ENCODE results near the gene MVK.
A peak's percentile ranks its signal among the peaks of the same experiment; 100 is the strongest.

MVK gene

DNA sequence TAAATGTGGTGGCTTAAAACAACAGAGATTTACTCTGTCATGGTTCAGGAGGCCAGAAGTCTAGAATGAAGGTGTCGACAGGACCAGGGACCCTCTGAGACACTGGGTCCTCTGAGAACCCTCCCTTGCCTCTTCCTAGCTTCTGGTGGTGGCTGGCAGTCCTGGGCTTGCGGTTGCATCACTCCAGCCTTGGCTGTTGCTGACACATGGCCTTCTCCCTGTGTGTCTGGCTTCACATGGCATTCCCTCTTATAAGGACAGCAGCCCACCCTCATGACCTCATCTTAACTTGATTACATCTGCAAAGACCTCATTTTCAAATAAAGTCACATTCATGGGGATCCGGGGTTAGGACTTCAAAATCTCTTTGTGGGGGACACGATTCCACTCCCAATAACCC, 36.9 kb downstream of the MVK start:
- no peak for DNase-seq

- DNase-seq, result no peak
Observed at GRCh38 chr12:109611223-109611622, 37.6 kb downstream of the MVK start.

GRCh38 chr12:109612003-109612402, 38.4 kb downstream of the MVK start:
- no peak for DNase-seq

DNA sequence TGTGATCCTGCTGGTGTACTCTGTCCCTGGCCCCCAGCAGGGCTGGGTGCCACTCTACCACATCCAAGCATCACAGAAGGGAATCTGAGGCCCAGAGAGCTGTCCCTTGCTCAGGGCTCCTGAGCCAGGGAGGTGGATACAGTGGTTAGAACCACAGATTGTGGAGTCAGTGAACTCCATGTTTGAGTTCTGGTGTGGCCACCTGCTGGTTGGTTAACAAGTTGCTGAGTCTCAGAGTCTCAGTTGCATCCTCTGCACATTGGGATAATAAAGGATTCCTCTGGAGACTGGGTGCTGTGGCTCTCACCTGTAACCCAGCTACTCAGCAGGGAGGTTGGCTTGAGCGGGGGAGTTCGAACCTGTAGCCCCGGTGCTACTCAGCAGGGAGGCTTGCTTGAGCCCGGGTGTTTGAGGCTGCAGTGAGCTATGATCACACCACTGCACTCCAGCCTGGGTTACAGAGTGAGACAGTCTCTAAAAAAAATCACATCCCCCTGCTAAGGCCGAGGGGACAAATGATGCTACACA, 39.4 kb downstream of the MVK start:
- DNase-seq, result peak; percentile 20

GRCh38 chr12:109613649-109614455, 40.3 kb downstream of the MVK start:
- no peak for DNase-seq

DNA sequence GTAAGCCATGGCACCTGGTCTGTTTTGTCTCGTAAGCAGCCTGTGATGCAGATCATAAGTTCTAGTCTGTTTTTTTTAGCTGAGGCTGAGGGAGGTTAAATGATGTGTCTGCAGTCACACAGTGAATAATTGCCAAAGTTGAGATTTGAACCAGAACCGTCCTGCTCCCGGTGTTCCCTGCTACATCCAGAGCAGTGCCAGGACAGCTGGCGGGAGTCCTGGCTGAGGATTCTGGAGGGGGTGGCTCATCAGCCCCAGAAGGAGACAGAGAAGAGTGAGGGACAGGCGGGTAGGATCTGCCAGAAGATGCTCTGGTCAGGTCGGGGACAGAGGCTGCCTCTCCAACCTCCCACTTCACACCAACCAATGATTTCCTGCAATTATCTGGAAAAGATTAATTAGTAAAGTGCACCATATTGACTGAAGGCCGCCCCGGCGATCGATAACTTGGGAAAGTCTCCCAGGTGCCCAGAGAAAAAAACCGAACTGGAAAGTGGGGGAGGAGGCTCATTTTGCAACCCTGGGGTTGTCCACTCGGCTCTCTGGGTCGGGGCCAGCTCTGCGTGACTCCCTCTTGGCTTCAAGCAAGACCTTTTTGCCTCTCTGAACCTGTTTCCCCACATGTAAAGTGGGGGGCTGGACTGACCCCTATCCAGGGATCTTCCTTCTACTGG, 42.1 kb downstream of the MVK start:
- no peak for DNase-seq

DNA sequence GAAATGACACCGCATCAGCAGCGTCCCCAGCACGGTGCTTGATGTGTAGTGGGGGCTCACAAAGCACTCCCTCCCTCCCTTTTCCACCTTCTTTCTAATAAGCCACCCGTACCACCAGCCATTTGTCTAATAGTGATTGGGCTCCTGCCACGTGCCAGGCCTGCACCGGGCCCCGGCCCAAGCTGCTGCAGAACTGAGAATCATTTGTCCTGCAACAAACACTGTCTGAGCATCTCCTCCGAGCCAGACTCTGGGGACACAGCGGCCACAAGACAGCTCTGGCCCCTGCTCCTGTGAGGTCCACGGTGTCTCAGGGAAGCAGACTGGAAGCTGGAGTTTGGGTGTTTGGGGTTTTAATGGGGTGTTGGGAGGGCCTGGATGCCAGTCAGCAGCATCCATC, 43.9 kb downstream of the MVK start:
- no peak for DNase-seq

- DNase-seq, result no peak
Observed at GRCh38 chr12:109618082-109618481, 44.5 kb downstream of the MVK start.

DNA sequence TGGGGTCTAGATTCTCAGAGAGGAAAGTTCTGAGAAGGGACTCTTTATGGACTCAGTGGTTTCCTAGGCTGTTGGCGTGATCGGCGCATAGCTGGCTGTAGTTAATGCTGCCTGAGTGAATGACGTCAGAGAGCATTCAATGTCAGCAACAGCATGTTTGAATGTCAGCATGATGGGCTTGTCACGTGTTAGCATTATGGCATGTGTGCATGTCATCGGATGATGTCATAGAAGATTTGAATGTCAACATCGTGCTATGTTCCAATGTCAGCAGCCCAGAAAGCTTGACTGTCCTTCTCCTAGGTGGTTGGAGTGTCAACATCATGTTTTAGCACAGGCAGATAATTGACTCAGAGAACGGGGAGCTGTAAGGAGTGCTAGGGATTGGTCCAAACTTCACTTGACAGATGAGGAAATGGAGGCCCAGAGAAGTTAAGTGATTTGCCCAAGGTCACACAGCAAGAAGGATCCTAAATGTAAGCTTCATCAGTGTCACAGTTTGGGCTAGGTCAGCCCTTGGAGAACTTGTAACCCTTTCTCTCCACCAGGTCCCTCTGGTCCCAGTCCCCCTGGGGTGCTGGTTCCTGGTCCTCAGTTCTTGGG, 45.5 kb downstream of the MVK start:
- no peak for DNase-seq

GRCh38 chr12:109621211-109621694, 47.7 kb downstream of the MVK start:
- no peak for DNase-seq

GRCh38 chr12:109621901-109622364, 48.3 kb downstream of the MVK start:
- peak; percentile 53 for DNase-seq

GRCh38 chr12:109624467-109624866, 50.9 kb downstream of the MVK start:
- no peak for DNase-seq

DNA sequence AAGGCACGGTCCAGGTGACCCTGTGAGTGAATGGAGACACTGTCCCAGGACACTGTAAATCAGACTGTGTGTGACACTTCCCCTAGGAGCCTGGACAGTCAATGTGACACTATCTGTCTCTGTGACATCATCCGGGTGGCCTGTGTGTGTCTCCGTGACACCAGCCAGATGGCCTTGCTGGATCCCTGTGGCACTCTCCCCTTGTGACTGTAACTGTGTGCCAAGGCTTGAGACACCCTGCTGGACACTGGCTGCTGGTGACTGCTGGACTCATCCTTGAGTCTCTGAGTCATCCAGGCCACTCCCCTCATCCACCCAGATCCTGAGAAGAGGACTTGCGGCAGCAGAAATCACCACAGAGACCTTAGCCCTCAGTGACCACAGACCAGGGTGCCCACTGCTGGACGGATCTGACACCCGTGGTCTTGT, 51.6 kb downstream of the MVK start:
- no peak for DNase-seq

- no peak for DNase-seq
Observed at GRCh38 chr12:109625749-109626377, 52.3 kb downstream of the MVK start.

DNA sequence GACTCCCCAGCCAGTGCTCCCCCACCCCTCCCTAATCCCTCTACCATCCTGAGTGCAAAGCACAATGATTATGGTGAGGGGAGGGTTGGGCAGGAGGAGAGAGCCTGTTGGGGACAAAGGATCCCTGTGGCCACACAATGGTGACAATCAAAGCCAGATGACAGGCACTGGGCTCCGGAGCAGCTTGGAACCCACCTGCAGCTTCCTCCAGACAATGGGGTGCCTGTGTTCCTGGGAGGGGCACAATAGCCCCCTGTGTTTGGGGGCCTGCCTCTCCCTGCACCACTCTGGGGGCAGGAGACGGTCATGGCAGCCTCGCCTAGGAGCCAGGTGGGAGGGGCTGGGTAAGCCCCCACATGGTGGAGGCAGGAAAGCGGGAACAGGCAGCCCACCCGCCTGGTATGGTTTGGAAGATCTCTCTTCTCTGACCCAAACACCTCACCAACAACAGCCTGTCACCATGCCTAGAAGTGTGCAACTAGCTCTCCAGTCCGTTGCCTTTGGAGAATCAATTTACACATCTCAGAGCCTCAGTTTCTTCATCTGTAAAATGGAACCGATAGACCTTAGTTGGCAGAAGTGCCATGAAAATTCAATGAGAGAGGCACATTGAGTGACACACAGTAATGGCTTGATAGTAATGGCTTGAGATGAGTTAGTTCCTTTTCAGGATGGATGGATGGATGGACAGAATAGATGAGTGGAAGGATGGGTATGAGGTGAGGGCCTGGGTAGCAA, 53.0 kb downstream of the MVK start:
- no peak for DNase-seq

DNA sequence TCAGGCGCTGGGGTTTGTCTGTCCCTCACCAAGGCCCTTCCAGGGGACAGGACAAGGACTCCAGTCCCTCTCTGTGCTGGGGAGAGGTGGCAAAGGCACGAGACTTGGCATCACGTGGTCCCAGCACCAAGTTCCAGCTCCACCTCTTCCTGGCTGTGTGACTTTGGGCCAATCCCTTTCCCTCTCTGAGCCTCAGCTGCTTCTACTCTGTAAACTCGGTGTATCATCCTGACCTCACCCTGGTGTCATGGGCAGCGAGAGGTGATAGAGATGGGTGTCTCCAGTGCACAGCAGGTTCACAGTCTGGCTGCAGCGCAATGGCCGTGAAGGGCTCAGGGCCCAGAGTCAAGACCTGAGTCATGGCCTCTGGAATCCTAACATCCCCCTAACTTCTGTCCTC, 54.0 kb downstream of the MVK start:
- DNase-seq, result no peak

DNA sequence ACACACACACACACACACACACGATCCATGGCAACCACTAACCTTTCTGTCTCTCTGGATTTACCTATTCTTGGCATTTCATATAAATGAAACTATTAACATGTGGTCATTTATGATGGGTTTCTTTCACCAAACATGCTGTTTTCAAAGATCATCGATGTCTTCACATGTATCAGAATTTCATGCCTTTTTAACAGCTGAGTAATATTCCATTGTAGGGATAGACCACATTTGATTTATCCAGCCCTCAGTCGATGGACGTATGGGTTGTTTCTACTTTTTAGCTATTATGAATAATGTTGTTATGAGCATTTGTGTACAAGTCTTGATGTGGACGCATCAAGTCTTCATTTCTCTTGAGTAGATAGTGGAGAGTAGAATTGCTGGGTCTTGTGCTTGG, 56.5 kb downstream of the MVK start:
- DNase-seq, result no peak

DNA sequence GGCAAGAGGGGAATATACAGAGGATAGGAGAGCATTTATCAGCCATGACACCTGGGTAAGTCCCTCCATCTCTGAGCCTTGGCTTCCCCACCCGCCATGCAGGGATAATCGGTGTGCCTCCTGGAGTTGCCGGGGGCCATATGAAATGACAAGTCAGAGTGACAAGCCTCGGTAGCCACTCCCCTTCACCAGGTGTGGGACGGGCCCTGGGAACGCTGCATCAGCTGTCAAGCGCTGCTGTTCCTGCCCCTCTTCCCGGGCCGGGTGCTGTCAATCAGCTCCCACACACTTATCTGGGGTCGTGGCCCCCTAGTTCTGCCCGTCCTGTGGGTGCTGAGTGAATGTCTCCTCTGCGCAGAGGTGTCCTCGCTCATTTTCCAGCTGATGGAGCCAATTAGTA, 57.2 kb downstream of the MVK start:
- no peak for DNase-seq

DNA sequence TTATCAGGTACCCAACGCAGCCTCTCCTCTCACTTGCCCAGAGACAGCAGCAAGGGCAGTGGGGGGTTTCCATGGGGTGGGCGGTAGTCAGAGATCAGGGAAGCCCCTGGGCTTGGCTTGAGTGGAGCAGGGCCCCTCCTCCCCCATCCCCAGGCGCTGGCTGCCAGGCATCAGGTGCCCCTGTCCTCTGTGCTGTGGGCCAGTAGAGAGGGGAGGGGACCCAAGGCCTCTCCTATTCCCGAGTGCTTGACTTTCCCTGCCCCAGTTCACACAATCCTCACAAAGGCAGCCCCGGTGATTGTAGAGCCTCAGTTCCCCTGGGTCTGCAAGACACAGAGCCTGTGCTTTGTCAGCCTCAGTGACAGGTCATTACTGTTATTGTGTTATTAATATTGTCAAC, 57.7 kb downstream of the MVK start:
- no peak for DNase-seq

DNA sequence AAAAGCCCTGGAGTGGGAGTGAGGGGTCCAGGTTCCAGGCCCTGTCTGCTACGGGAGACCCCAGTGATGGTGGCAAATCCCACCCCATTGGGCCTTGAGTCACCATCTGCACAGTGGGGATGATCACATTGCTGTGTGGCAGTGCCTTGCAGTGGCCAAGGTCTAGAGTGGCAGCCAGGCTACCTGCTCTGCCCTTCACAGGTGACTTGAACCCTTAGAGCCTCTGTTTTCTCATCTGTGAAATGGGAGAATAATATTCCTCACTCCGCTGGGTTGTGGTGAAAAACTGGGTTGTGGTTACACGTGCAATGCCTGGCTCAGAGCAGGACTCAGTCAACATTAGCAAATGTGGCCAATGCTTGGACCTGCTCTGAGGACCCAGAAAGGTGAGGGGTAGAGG, 58.2 kb downstream of the MVK start:
- no peak for DNase-seq

DNA sequence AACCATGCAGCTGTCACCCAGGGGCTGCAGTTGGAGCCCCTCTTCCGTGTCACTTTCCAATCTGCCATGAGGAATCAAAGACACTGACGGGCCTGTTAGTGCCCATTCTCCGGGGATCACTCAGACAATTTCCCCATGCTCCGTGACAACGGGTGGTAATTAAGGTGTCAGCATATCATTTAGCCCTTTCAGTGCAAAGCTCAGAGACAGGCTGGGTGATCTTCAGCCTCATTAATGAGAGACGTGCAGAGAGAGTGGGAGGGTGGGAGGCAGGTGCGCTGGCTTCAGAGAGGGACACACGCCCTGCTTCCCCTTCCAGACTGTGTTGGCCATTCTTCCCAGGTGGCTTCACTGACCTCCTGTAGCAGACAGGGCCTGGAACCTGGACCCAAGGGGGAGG, 58.7 kb downstream of the MVK start:
- peak; percentile 63 for DNase-seq

DNA sequence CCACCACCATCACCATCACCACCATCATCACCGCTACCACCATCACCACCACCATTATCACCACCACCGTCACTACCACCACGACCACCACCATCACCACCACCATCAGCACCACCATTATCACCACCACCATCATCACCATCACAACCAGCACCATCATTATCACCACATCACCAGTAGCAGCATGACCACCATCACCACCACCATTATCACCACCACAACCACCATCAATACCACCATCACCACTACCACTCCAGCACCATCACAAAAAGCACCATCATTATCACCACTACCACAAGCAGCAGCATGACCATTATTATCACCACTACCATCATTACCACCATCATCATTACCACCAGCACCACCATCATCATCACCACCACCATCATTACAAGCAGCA, 62.1 kb downstream of the MVK start:
- DNase-seq, result no peak

Measured in NCI-H1436 (cell line).